ENCODE data around the gene OR4N5. TPM values are rescaled to one million over a fixed set of nuclear protein-coding genes. Genes with fewer than 3 reads are reported as not detected.

OR4N5 gene
- total RNA-seq, 1 experiment from 2014 or later: not detected

- Histone ChIP-seq H3K9me3 (ENCODE audit: control insufficient read depth in 1 of 2, insufficient read depth in 1 of 2, low read depth in 1 of 2, low read length in 2 of 2) (no peaks in the 10 kb centered on the region), H3K27me3 (ENCODE audit: insufficient read depth, low read length) (peaks cover 10% of the 10 kb centered on the region; the same call in 1 of the 2 replicates), H4K20me1 (ENCODE audit: insufficient read depth) (no peaks in the 10 kb centered on the region), H3K4me1 (ENCODE audit: control insufficient read depth in 1 of 2, insufficient read depth in 2 of 2, low read length in 2 of 2) (no peaks in the 10 kb centered on the region), H2AFZ (ENCODE audit: low read depth, low read length, poor library complexity, severe bottlenecking) (no peak overlapping the region), H3K79me2 (ENCODE audit: insufficient read depth, low read length) (no peaks in the 10 kb centered on the region), H3K9ac (ENCODE audit: low read length) (no peak overlapping the region), H3K4me2 (ENCODE audit: low read length) (no peak overlapping the region), H3K9me2 (ENCODE audit: insufficient read depth) (no peaks in the 10 kb centered on the region), H3K4me3 (replicated peaks in 1 of 2; ENCODE audit: low read depth in 1 of 2, low read length in 2 of 2) (no peak overlapping the region), H3K36me3 (ENCODE audit: control insufficient read depth in 1 of 2, insufficient read depth in 2 of 2, low read length in 2 of 2) (no peaks in the 10 kb centered on the region), H3K27ac (ENCODE audit: low read depth, low read length) (no peak overlapping the region)
- ChIA-PET RAD21 (ENCODE audit: low non-redundant PET in 1 of 2, low total read pairs in 2 of 2, uncharacterized antibody in 2 of 2, unreplicated experiment in 2 of 2) (no interaction called here), CTCF (no interaction called here), POLR2A (no interaction called here)
- no TSS peak for BruUV-seq (replicated peaks)
- TF ChIP-seq ZFX (IDR thresholded peaks at IDR 0.05): no peak
- no peak for TF ChIP-seq FOSL1 (IDR thresholded peaks at IDR 0.05; ENCODE audit: low read depth)
- TF ChIP-seq ELF1 (IDR thresholded peaks at IDR 0.05; ENCODE audit: borderline replicate concordance, low read depth): no peak
- no peak for TF ChIP-seq TCF7L2 (IDR thresholded peaks at IDR 0.05; ENCODE audit: borderline replicate concordance, extremely low read depth, insufficient read depth, insufficient read length)
- DNase-seq (ENCODE audit: low read depth, low spot score): no peak
- no peak for ATAC-seq
- intact Hi-C loops (cut with micrococcal nuclease): no loop called here
These were observed 52.8 kb downstream of the OR4N5 start for GRCh38 chr14:20191396-20191795.

- peaks cover 13% of the 10 kb centered on the region; the same call in 1 of the 2 replicates for H3K27me3 ChIP-seq (ENCODE audit: insufficient read depth, low read length)
- TF ChIP-seq SP1 (IDR thresholded peaks at IDR 0.05; ENCODE audit: low read depth): no peak
- TF ChIP-seq ZFX (IDR thresholded peaks at IDR 0.05): no peak
- no peak for TF ChIP-seq CEBPB (IDR thresholded peaks at IDR 0.05; ENCODE audit: low read depth)
- TF ChIP-seq ZNF274 (IDR thresholded peaks at IDR 0.05; ENCODE audit: low read depth, low read length): no peak
- no peak for TF ChIP-seq MAX (IDR thresholded peaks at IDR 0.05)
- TF ChIP-seq, protein P1, sequence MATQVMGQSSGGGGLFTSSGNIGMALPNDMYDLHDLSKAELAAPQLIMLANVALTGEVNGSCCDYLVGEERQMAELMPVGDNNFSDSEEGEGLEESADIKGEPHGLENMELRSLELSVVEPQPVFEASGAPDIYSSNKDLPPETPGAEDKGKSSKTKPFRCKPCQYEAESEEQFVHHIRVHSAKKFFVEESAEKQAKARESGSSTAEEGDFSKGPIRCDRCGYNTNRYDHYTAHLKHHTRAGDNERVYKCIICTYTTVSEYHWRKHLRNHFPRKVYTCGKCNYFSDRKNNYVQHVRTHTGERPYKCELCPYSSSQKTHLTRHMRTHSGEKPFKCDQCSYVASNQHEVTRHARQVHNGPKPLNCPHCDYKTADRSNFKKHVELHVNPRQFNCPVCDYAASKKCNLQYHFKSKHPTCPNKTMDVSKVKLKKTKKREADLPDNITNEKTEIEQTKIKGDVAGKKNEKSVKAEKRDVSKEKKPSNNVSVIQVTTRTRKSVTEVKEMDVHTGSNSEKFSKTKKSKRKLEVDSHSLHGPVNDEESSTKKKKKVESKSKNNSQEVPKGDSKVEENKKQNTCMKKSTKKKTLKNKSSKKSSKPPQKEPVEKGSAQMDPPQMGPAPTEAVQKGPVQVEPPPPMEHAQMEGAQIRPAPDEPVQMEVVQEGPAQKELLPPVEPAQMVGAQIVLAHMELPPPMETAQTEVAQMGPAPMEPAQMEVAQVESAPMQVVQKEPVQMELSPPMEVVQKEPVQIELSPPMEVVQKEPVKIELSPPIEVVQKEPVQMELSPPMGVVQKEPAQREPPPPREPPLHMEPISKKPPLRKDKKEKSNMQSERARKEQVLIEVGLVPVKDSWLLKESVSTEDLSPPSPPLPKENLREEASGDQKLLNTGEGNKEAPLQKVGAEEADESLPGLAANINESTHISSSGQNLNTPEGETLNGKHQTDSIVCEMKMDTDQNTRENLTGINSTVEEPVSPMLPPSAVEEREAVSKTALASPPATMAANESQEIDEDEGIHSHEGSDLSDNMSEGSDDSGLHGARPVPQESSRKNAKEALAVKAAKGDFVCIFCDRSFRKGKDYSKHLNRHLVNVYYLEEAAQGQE (IDR thresholded peaks at IDR 0.05; ENCODE audit: low read depth): no peak
- TF ChIP-seq, protein P2, sequence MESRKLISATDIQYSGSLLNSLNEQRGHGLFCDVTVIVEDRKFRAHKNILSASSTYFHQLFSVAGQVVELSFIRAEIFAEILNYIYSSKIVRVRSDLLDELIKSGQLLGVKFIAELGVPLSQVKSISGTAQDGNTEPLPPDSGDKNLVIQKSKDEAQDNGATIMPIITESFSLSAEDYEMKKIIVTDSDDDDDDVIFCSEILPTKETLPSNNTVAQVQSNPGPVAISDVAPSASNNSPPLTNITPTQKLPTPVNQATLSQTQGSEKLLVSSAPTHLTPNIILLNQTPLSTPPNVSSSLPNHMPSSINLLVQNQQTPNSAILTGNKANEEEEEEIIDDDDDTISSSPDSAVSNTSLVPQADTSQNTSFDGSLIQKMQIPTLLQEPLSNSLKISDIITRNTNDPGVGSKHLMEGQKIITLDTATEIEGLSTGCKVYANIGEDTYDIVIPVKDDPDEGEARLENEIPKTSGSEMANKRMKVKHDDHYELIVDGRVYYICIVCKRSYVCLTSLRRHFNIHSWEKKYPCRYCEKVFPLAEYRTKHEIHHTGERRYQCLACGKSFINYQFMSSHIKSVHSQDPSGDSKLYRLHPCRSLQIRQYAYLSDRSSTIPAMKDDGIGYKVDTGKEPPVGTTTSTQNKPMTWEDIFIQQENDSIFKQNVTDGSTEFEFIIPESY (IDR thresholded peaks at IDR 0.05; ENCODE audit: extremely low read depth, insufficient replicate concordance, low read length): no peak
- TF ChIP-seq CTCF (IDR thresholded peaks at IDR 0.05 in 2 of 3, conservative IDR thresholded peaks at IDR 0.05 in 1 of 3; ENCODE audit: borderline replicate concordance in 1 of 3, insufficient read depth in 1 of 3, low read depth in 2 of 3, low read length in 2 of 3): no peak
- no peak for TF ChIP-seq SRF (IDR thresholded peaks at IDR 0.05; ENCODE audit: low read depth)
- TF ChIP-seq POLR2A (IDR thresholded peaks at IDR 0.05; ENCODE audit: borderline replicate concordance, extremely low read depth, insufficient read depth, insufficient read length): no peak
- no peak for TF ChIP-seq EZH2 (IDR thresholded peaks at IDR 0.05)
These were observed 55.5 kb downstream of the OR4N5 start for GRCh38 chr14:20194101-20194500.

More at GRCh38 chr14:20194101-20194500, 55.5 kb downstream of the OR4N5 start:
- ChIA-PET CTCF (no interaction called here), POLR2A (no interaction called here), RAD21 (ENCODE audit: low non-redundant PET in 1 of 2, low total read pairs in 2 of 2, uncharacterized antibody in 2 of 2, unreplicated experiment in 2 of 2) (no interaction called here)
- H3K9ac ChIP-seq (ENCODE audit: low read length): no peak overlapping the region
- H4K20me1 ChIP-seq (ENCODE audit: insufficient read depth): no peaks in the 10 kb centered on the region
- no peaks in the 10 kb centered on the region for H3K9me2 ChIP-seq (ENCODE audit: insufficient read depth)
- no peak overlapping the region for H3K27ac ChIP-seq (ENCODE audit: low read depth, low read length)
- intact Hi-C loops (cut with micrococcal nuclease): no loop called here
- no peak for DNase-seq (ENCODE audit: low read depth, low spot score)
- H3K9me3 ChIP-seq (ENCODE audit: control insufficient read depth in 1 of 2, insufficient read depth in 1 of 2, low read depth in 1 of 2, low read length in 2 of 2): no peaks in the 10 kb centered on the region
- H3K4me3 ChIP-seq (replicated peaks in 1 of 2; ENCODE audit: low read depth in 1 of 2, low read length in 2 of 2): no peak overlapping the region
- H3K4me1 ChIP-seq (ENCODE audit: control insufficient read depth in 1 of 2, insufficient read depth in 2 of 2, low read length in 2 of 2): no peaks in the 10 kb centered on the region
- BruUV-seq (replicated peaks): no TSS peak
- H2AFZ ChIP-seq (ENCODE audit: low read depth, low read length, poor library complexity, severe bottlenecking): no peak overlapping the region
- H3K79me2 ChIP-seq (ENCODE audit: insufficient read depth, low read length): no peaks in the 10 kb centered on the region
- no peak for ATAC-seq
- H3K4me2 ChIP-seq (ENCODE audit: low read length): no peak overlapping the region
- H3K36me3 ChIP-seq (ENCODE audit: control insufficient read depth in 1 of 2, insufficient read depth in 2 of 2, low read length in 2 of 2): no peaks in the 10 kb centered on the region
